ENCODE results near the gene SAPCD2.

Gene SAPCD2

GRCh38 chr9:137108608-137109249 is 38.4 kb upstream of the SAPCD2 start:
- TF ChIP-seq, protein P1, sequence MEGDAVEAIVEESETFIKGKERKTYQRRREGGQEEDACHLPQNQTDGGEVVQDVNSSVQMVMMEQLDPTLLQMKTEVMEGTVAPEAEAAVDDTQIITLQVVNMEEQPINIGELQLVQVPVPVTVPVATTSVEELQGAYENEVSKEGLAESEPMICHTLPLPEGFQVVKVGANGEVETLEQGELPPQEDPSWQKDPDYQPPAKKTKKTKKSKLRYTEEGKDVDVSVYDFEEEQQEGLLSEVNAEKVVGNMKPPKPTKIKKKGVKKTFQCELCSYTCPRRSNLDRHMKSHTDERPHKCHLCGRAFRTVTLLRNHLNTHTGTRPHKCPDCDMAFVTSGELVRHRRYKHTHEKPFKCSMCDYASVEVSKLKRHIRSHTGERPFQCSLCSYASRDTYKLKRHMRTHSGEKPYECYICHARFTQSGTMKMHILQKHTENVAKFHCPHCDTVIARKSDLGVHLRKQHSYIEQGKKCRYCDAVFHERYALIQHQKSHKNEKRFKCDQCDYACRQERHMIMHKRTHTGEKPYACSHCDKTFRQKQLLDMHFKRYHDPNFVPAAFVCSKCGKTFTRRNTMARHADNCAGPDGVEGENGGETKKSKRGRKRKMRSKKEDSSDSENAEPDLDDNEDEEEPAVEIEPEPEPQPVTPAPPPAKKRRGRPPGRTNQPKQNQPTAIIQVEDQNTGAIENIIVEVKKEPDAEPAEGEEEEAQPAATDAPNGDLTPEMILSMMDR (IDR thresholded peaks at IDR 0.05), result no peak

DNA sequence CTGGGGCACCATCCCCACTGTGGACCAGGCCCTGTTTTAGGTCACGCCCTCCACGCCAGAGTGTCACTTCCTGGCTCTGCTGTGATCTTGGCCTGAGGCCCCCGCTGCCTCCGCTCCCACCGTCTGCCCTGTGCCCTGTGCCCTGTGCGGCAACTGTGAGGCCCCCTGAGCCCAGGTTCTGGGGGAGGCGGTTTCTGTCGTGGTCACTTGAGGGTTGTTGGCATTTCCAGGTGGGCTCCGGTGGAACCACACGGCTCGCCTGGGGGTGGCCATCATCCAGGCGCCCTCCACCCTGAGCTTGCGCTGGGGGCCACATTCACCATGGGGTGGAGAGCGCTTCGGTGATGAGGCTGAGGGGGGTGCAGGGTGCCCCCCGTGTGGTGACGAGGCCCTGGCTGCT is 37.6 kb upstream of the SAPCD2 start:
- TF ChIP-seq, protein P1 (IDR thresholded peaks at IDR 0.05), result no peak

DNA sequence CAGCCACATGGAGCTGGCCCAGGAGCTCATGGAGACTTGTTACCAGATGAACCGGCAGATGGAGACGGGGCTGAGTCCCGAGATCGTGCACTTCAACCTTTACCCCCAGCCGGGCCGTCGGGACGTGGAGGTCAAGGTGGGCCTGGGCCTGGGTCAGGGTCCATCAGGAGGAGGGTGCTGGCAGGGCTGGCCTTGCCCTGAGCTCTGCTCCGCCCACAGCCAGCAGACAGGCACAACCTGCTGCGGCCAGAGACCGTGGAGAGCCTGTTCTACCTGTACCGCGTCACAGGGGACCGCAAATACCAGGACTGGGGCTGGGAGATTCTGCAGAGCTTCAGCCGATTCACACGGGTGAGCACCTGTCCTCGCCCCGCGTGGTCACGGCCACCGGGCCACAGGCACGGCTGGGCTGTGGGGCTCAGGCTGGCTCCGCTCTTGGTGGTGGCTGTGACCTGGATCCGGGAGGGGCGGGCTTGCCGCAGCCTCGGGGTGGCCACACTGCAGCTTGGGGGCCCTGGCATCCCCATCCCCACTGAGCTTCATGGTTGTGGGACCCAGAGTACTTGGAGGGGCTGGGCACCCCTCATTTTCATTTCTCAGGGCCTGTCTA is 37.1 kb upstream of the SAPCD2 start:
- TF ChIP-seq, protein P1 (IDR thresholded peaks at IDR 0.05), result no peak

DNA sequence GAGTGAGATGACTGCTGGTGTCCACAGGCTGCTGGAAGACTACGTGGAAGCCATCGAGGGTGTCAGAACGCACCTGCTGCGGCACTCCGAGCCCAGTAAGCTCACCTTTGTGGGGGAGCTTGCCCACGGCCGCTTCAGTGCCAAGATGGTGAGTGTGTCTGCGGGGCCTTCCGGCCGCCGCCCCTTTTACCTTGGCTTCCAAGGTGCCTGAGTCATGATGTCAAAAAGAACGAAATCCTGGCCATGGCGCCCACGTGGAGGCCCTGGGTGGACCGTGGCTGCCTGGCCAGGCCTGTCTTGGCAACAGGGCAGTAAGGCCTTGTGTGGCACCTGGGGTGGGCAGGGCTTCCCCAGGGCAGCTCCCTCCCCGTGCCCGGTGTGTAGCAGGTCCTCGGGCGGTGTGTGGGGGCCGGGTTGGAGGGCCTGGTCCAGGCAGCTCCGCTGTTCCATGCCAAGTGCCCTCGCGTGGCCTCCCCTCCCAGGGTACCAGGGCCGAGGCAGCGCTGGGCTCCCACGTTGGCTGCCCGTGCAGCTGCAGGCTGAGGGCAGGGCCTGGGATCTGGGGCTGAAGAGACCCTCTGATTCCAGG is 36.4 kb upstream of the SAPCD2 start:
- TF ChIP-seq, protein P1 (IDR thresholded peaks at IDR 0.05), result no peak

- TF ChIP-seq, protein P1 (IDR thresholded peaks at IDR 0.05), result no peak
Observed at GRCh38 chr9:137105814-137106661, 35.7 kb upstream of the SAPCD2 start.

GRCh38 chr9:137103206-137103999 is 33.0 kb upstream of the SAPCD2 start:
- TF ChIP-seq, protein P1 (IDR thresholded peaks at IDR 0.05), result no peak

DNA sequence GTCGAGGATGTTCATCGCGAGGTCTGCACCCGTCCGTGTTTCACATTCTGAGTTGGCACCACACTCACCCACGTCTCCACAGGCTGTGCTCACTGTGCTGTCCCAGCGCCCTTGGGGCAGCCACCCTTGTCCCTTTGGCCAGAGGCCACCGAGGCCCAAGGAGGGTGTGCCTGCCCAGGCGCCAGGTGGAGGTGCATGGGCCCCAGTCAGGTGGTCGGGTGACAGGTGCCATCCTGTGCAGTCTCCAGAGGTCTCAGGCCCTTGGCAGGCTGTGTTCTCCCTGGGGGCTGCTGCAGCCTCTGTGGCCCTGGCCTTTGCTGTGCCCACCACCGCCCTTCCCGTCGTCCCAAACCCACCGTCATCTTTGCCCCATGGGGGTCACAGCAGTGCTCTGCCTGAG is 28.9 kb upstream of the SAPCD2 start:
- TF ChIP-seq, protein P1 (IDR thresholded peaks at IDR 0.05), result no peak
